AG04449 (cell line): ENCODE results near the gene SLC26A5.

Experiments
- CTCF ChIA-PET: fragments of 350-600 bp; formaldehyde crosslinking; extraction: SDS; loops from one replicate; lab custom pipeline; 2021; ENCODE audit warnings: antibody characterized with exemption; lab: Yijun Ruan, JAX
- POLR2A ChIA-PET: fragments of 400-600, 350-600 bp; formaldehyde crosslinking; extraction: SDS; loops from one replicate; lab custom pipeline; 2020; ENCODE audit warnings: antibody characterized with exemption, inconsistent platforms; lab: Yijun Ruan, JAX
- DNase-seq: peaks from one replicate; pipeline ENCODE4 v3.0.0-alpha.2; 2010; ENCODE audit warnings: low read depth, low spot score
- H3K4me3 ChIP-seq: 2 replicates; pipeline ENCODE4 v1.5.1; 2011; ENCODE audit warnings: low read depth, mild to moderate bottlenecking, control low read depth, low read length
- CTCF ChIP-seq: IDR thresholded peaks from one replicate; pipeline ENCODE4 v1.5.1; 2011; ENCODE audit warnings: mild to moderate bottlenecking, moderate library complexity, low read length, control low read depth, inconsistent platforms; ENCODE audit not compliant: insufficient read depth; ENCODE audit errors: missing control alignments

SLC26A5 gene

GRCh38 chr7:103437623-103438022 is 8.4 kb downstream of the SLC26A5 start:
- POLR2A ChIA-PET: no interaction called here
- no peak for TF ChIP-seq CTCF
- CTCF ChIA-PET: interaction anchor here (0.9 kb wide), 1 partner anchor 9 kb away, joined by 3 read pairs; no protein-coding TSS in a partner anchor

DNA sequence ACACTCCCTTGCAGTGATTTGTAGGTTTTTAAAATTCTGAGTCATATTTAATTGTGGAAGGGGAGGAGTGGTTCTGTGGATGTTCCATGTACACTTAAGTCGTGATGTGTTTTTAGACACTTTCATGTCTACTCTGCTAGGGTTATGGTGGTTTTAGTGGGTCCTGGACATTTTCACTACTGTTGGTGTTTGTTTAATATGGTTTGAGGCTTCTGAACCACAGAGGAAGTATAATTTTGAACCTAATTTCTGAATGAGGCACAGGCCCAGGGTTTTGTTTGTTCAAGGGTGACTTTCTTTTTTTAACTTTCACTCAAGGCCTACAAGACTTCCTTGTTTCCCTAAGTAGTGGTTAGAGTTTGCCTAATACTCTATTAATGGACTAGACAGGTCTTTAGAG is 13.3 kb downstream of the SLC26A5 start:
- H3K4me3 ChIP-seq: no peak overlapping the region
- TF ChIP-seq CTCF: no peak
- CTCF ChIA-PET: no interaction called here
- no peak for DNase-seq
- POLR2A ChIA-PET: no interaction called here

More at GRCh38 chr7:103437623-103438022, 8.4 kb downstream of the SLC26A5 start:
- DNase-seq: no peak
- H3K4me3 ChIP-seq: no peak overlapping the region

DNA sequence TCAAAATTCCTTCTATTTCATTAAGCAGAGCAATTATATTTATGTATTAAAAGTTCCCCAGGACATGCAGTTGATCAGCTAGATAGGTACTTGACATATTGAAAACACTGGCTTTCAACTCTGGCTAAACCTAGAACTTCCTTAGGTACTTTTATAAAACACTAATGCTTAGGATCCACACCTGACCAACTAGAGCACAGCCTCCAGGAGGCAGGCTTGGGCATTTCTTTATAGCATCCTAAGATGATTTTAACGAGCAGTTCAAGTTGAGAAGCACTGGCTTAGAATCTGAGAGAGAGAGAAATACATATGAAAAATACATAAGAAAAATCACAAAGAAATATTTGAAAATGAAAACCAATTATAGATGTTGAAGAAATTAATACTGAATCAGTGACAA is 20.8 kb downstream of the SLC26A5 start:
- ChIA-PET CTCF (interaction anchor here (1.3 kb wide), 1 partner anchor 20 kb away, joined by 3 read pairs; no protein-coding TSS in a partner anchor), POLR2A (no interaction called here)
- DNase-seq: no peak
- no peak overlapping the region for H3K4me3 ChIP-seq
- TF ChIP-seq CTCF: no peak

- ChIA-PET CTCF (no interaction called here), POLR2A (no interaction called here)
- no peak overlapping the region for H3K4me3 ChIP-seq
- no peak for TF ChIP-seq CTCF
- no peak for DNase-seq
Observed at GRCh38 chr7:103423467-103424179, 22.4 kb downstream of the SLC26A5 start.

- H3K4me3 ChIP-seq: no peak overlapping the region
- ChIA-PET CTCF (no interaction called here), POLR2A (no interaction called here)
- no peak for TF ChIP-seq CTCF
- no peak for DNase-seq
Observed at GRCh38 chr7:103420857-103421384, 25.1 kb downstream of the SLC26A5 start.

GRCh38 chr7:103418241-103418640 is 27.8 kb downstream of the SLC26A5 start:
- H3K4me3 ChIP-seq: no peak overlapping the region
- TF ChIP-seq CTCF: no peak
- no peak for DNase-seq
- ChIA-PET CTCF (no interaction called here), POLR2A (no interaction called here)
